Body of pancreas (tissue), 4 donors: ENCODE results near the gene KCNH1. TPM values are rescaled to one million over a fixed set of nuclear protein-coding genes. Genes with fewer than 3 reads are reported as not detected.

Experiments used
- ATAC-seq: fragments of 150-250 bp; one replicate; pipeline ENCODE4 v1.9.1; 2016
- DNase-seq, 4 donors: peaks; one replicate each; pipeline ENCODE4 v3.0.0-alpha.2; 2019
- H3K27ac ChIP-seq, 4 donors: fragments of 200-600 bp; sonication (generic); 1 replicate in 3 of 4; 2 replicates in 1 of 4; pipeline versions ENCODE4 v1.5.1 to v1.6.1; 2016 to 2019; ENCODE audit warnings: mild to moderate bottlenecking in 1 of 4, mixed read lengths in 1 of 4, moderate library complexity in 1 of 4
- H3K27me3 ChIP-seq, 2 donors: fragments of 200-600 bp; sonication (generic); one replicate each; pipeline ENCODE4 v1.6.0; 2016; ENCODE audit warnings: mild to moderate bottlenecking in 1 of 2
- H3K36me3 ChIP-seq, 2 donors: fragments of 200-600 bp; sonication (generic); replicated peaks in 1 of 2; 2 replicates each; pipeline ENCODE4 v1.5.1; 2016; ENCODE audit warnings: low read depth in 2 of 2; ENCODE audit not compliant: insufficient read depth in 1 of 2
- H3K4me1 ChIP-seq: fragments of 200-600 bp; sonication (generic); one replicate; pipeline ENCODE4 v1.6.0; 2016
- H3K4me3 ChIP-seq, 2 donors: fragments of 200-600 bp; sonication (generic); 1 replicate in 1 of 2; 2 replicates in 1 of 2; pipeline ENCODE4 v1.5.1; 2016 to 2019
- H3K9me3 ChIP-seq, 3 donors: fragments of 200-600 bp; sonication (generic); 1 replicate in 2 of 3; 2 replicates in 1 of 3; pipeline ENCODE4 v1.5.1; 2016
- CTCF ChIP-seq, 7 experiments: fragments of 450-650 bp in 4 of 7; fragments of 200-600 bp in 3 of 7; sonication (generic) in 3 of 7; IDR thresholded peaks; one replicate each; pipeline ENCODE4 v1.5.1; 2016 to 2019; ENCODE audit warnings: antibody characterized with exemption in 7 of 7
- POLR2A ChIP-seq, 3 donors: fragments of 450-650 bp; IDR thresholded peaks; one replicate each; pipeline ENCODE4 v1.6.1; 2016; ENCODE audit warnings: antibody characterized with exemption in 3 of 3, mild to moderate bottlenecking in 2 of 3
- WGBS, 2 donors: methylation state at CpG; one replicate each; pipeline ENCODE4 v1.1.5; 2017; 5-methylcytosine and 5-hydroxymethylcytosine counted together
- intact Hi-C: fragments of 100-400 bp; cut with DNase I; formaldehyde crosslinking; loops from one replicate; pipeline ENCODE4 v1.15.1; 2023
- total RNA-seq, 2 donors: library from RNA; depleted of rRNA; stranded (reverse); fragments of >200 nt; gene quantifications; one replicate each; pipeline ENCODE4 v1.1.0, GENCODE V29; 2016

KCNH1 gene
- total RNA-seq, 2 donors from 2014 or later: 0.52 TPM; not detected in 1

DNA sequence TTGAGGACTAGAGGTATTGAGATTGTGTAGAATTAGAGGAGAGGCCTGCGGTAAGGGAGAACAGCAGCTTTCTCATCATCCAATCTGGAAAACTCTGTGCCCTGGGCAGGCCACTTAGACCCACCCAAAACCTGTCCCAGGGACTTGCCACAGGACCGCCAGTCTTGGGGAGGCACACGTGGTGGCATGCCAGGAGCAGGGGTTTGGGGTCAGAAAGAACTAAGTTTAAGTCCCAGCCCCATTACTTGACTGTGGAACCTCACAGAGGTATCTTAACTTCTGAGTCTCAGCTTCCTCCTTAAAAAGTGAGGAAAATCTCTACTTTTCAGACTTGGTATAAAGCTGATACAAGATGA, 448.7 kb downstream of the KCNH1 start:
- Histone ChIP-seq H3K36me3 (no peaks in the 10 kb centered on the region), H3K4me3 (no peak overlapping the region), H3K27ac (no peak overlapping the region), H3K27me3 (no peaks in the 10 kb centered on the region), H3K4me1 (no peaks in the 10 kb centered on the region), H3K9me3 (no peaks in the 10 kb centered on the region)
- DNase-seq (no peak), ATAC-seq (no peak)
- intact Hi-C loops: no loop called here
- no peak for TF ChIP-seq CTCF (IDR thresholded peaks at IDR 0.05)
- no peak for TF ChIP-seq POLR2A (IDR thresholded peaks at IDR 0.05)
- WGBS, 2 donors: 76 to 90% methylated on average over 3 of the region's 3 CpGs

DNA sequence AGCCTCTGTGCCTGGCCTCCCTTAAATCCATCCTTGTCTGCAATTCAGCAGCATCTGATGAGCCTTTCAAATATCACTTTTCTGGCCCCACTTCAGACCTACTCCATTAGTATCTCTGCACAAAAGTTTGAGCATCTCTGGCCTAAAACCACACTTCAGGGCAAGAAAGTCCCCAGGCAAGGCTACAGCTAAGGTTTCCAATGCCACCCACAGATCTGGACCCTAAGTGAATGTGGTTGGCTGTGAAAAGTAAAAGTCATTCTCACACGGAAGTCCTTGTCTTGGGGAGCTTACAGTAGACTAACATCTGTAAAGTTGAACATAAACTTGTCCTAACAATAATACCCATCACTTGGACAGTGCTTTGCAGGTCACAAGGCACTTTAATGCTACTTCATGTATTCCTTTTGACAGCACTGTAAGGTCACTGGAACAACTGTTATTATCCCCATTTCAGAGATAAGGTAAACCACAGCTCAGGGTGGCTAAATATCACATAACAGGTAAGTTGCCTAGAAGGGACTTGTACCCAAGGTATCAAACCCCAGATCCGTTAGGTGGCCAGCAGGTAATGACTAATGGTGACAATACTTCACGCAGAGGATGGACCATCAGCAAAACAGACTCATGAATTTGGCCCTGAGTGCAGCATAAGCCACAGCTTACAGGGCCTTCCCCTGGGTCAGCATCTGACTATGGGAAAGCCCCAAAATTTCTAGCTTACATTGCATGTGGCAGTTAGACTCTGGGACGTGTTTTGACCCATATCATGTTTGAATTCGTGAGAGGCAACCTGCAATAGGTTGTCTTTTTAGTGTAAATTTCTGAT, 449.3 kb downstream of the KCNH1 start:
- Histone ChIP-seq H3K27me3 (no peaks in the 10 kb centered on the region), H3K36me3 (no peaks in the 10 kb centered on the region), H3K4me1 (no peaks in the 10 kb centered on the region), H3K4me3 (no peak overlapping the region), H3K9me3 (no peaks in the 10 kb centered on the region), H3K27ac (no peak overlapping the region)
- TF ChIP-seq CTCF (IDR thresholded peaks at IDR 0.05) (no peak), POLR2A (IDR thresholded peaks at IDR 0.05) (no peak)
- WGBS, 2 donors: 51 to 70% methylated on average over 5 of the region's 5 CpGs
- DNase-seq: no peak
- intact Hi-C loops: no loop called here
- ATAC-seq: no peak

- DNase-seq (no peak), ATAC-seq (no peak)
- intact Hi-C loops: no loop called here
These were observed 450.4 kb downstream of the KCNH1 start for GRCh38 chr1:210683403-210684047.

GRCh38 chr1:210681158-210681557, 452.8 kb downstream of the KCNH1 start:
- no peak overlapping the region for H3K27ac ChIP-seq
- no peaks in the 10 kb centered on the region for H3K27me3 ChIP-seq
- WGBS, 2 donors: 76 to 94% methylated on average over 4 to 7 of the region's 7 CpGs
- intact Hi-C loops: no loop called here
- no peak overlapping the region for H3K4me3 ChIP-seq
- ATAC-seq (no peak), DNase-seq (no peak)
- no peaks in the 10 kb centered on the region for H3K9me3 ChIP-seq
- no peaks in the 10 kb centered on the region for H3K4me1 ChIP-seq
- TF ChIP-seq POLR2A (IDR thresholded peaks at IDR 0.05) (no peak), CTCF (IDR thresholded peaks at IDR 0.05) (no peak)
- no peaks in the 10 kb centered on the region for H3K36me3 ChIP-seq

More at GRCh38 chr1:210683403-210684047, 450.4 kb downstream of the KCNH1 start:
- no peaks in the 10 kb centered on the region for H3K27me3 ChIP-seq
- no peaks in the 10 kb centered on the region for H3K36me3 ChIP-seq
- TF ChIP-seq POLR2A (IDR thresholded peaks at IDR 0.05) (no peak), CTCF (IDR thresholded peaks at IDR 0.05) (no peak)
- no peaks in the 10 kb centered on the region for H3K9me3 ChIP-seq
- no peaks in the 10 kb centered on the region for H3K4me1 ChIP-seq
- WGBS, 2 donors: 85 to 91% methylated on average over 24 to 33 of the region's 33 CpGs
- H3K4me3 ChIP-seq: no peak overlapping the region
- H3K27ac ChIP-seq: no peak overlapping the region
